HG02798 (cell line): ENCODE data around the gene GALNT12.

ENCODE experiments used
- ATAC-seq: cut with Tn5 transposase; IDR thresholded peaks from one replicate; pipeline ENCODE4 v1.9.1; 2021; ENCODE audit warnings: mild to moderate bottlenecking; ENCODE audit not compliant: unreplicated experiment, poor library complexity

GALNT12 gene

GRCh38 chr9:98892288-98892687 is 84.8 kb downstream of the GALNT12 start:
- ATAC-seq = no peak

GRCh38 chr9:98892690-98893089 is 85.2 kb downstream of the GALNT12 start:
- ATAC-seq = no peak

- ATAC-seq = no peak
Observed at GRCh38 chr9:98894171-98894570, 86.7 kb downstream of the GALNT12 start.

GRCh38 chr9:98894761-98895160 is 87.3 kb downstream of the GALNT12 start:
- ATAC-seq = no peak

DNA sequence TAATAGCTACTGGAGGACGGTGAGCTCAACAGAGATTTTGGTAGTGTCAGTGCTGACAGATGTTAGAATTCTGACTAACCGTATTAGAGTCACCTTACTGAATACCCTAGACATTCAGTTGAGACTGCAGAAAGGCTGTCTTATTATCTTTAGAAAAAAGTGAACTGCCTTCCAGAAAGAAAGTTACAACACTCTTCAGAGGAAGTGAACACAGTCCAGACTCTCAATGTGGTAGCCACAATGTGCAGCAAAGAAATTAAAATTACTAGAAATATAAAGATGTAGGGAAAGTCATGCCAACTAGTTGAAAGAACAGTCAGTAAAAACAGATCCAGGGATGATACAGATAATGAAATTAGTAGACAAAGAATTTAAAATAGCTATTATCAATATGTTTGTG is 89.2 kb downstream of the GALNT12 start:
- no peak for ATAC-seq

DNA sequence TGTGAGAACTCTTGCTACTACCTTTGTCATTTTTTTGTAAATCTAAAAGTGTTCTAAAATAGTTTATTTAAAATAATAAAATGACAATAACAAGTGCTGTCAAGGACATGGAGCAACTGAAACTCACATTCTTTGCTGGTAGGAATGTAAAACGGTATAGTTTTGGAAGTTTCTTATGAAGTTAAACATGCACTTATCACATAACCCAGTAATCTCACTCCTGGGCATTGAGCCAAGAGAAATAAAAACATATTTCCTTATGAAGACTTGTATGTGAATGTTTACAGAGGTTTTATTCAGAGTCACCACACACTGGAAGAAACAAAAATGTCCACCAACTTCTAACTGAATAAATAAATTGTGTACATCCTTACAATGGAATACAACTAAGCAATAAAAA is 90.3 kb downstream of the GALNT12 start:
- no peak for ATAC-seq

- ATAC-seq = no peak
Observed at GRCh38 chr9:98899408-98900056, 92.1 kb downstream of the GALNT12 start.
